GM23338 (cell line): ENCODE measurements around the gene HOMER1. TPM values are rescaled to one million over a fixed set of nuclear protein-coding genes. Genes with fewer than 3 reads are reported as not detected.

Source experiments
- ATAC-seq: fragments of 200-7000 bp; cut with Tn5 transposase; 3 replicates; pipeline ENCODE4 v1.9.1; 2020
- DNase-seq: peaks from one replicate; pipeline ENCODE4 v3.0.0-alpha.2; 2015; ENCODE audit warnings: low spot score
- H2AFZ ChIP-seq: fragments of 200-600 bp; sonication (generic); 2 replicates; pipeline ENCODE4 v1.8.0; 2016; ENCODE audit warnings: antibody characterized with exemption, mild to moderate bottlenecking, moderate library complexity
- H3F3A ChIP-seq: fragments of 200-600 bp; sonication (generic); replicated peaks from 2 replicates; pipeline ENCODE4 v1.8.0; 2017; ENCODE audit warnings: antibody characterized with exemption, mixed run types, low read depth
- H3K27ac ChIP-seq: fragments of 200-600 bp; sonication (generic); 2 replicates; pipeline ENCODE4 v1.6.1; 2016; ENCODE audit warnings: low read depth
- H3K27me3 ChIP-seq: fragments of 200-600 bp; sonication (generic); 2 replicates; pipeline ENCODE4 v1.8.0; 2016; ENCODE audit warnings: mild to moderate bottlenecking, mixed run types, moderate library complexity; ENCODE audit not compliant: insufficient read depth
- H3K36me3 ChIP-seq: fragments of 200-600 bp; sonication (generic); 2 replicates; pipeline ENCODE4 v1.8.0; 2016; ENCODE audit warnings: mild to moderate bottlenecking; ENCODE audit not compliant: insufficient read depth
- H3K4me1 ChIP-seq: fragments of 200-600 bp; sonication (generic); 2 replicates; pipeline ENCODE4 v1.8.0; 2016; ENCODE audit warnings: mild to moderate bottlenecking, moderate library complexity; ENCODE audit not compliant: insufficient read depth
- H3K4me2 ChIP-seq: fragments of 200-600 bp; sonication (generic); 2 replicates; pipeline ENCODE4 v1.7.1; 2017; ENCODE audit warnings: mixed run types
- H3K4me3 ChIP-seq: fragments of 200-600 bp; sonication (generic); 2 replicates; pipeline ENCODE4 v1.6.1; 2016; ENCODE audit warnings: mixed run types
- H3K79me2 ChIP-seq: fragments of 200-600 bp; sonication (generic); replicated peaks from 2 replicates; pipeline ENCODE4 v1.8.0; 2017; ENCODE audit warnings: mild to moderate bottlenecking; ENCODE audit not compliant: insufficient read depth
- H3K9me2 ChIP-seq: fragments of 200-600 bp; sonication (generic); 2 replicates; pipeline ENCODE4 v1.8.0; 2017; ENCODE audit not compliant: insufficient read depth
- H4K20me1 ChIP-seq: fragments of 200-600 bp; sonication (generic); replicated peaks from 2 replicates; pipeline ENCODE4 v1.8.0; 2017; ENCODE audit warnings: mild to moderate bottlenecking; ENCODE audit not compliant: insufficient read depth
- H3K27ac Mint-ChIP-seq: 2 replicates; pipeline ENCODE4 v1.8.0; 2020; ENCODE audit warnings: inconsistent platforms, mild to moderate bottlenecking, moderate library complexity, mixed read lengths
- H3K27me3 Mint-ChIP-seq: 3 replicates; pipeline ENCODE4 v1.8.0; 2022; ENCODE audit warnings: low read depth, mild to moderate bottlenecking, moderate library complexity, mixed read lengths, inconsistent platforms; ENCODE audit not compliant: insufficient read depth, poor library complexity
- H3K36me3 Mint-ChIP-seq: 3 replicates; pipeline ENCODE4 v1.8.0; 2021; ENCODE audit warnings: low read depth, mild to moderate bottlenecking, inconsistent platforms, moderate library complexity, mixed read lengths
- H3K4me1 Mint-ChIP-seq: 3 replicates; pipeline ENCODE4 v1.8.0; 2020; ENCODE audit warnings: mild to moderate bottlenecking, inconsistent platforms, mixed read lengths
- H3K4me3 Mint-ChIP-seq: 3 replicates; pipeline ENCODE4 v1.8.0; 2021; ENCODE audit warnings: moderate library complexity, mild to moderate bottlenecking, inconsistent platforms, mixed read lengths
- H3K9me3 Mint-ChIP-seq: 3 replicates; pipeline ENCODE4 v1.8.0; 2020; ENCODE audit warnings: moderate library complexity, mild to moderate bottlenecking, inconsistent platforms, mixed read lengths
- CREB1 ChIP-seq: fragments of 250-450 bp; sonication (Bioruptor Pico); IDR thresholded peaks from 2 replicates; pipeline ENCODE4 v1.5.0; 2020; ENCODE audit warnings: low read depth, mild to moderate bottlenecking, moderate library complexity
- JUNB ChIP-seq: IDR thresholded peaks from one replicate; pipeline ENCODE4 v1.6.1; 2016; ENCODE audit warnings: antibody characterized with exemption; ENCODE audit not compliant: unreplicated experiment
- ZNF331 ChIP-seq: fragments of 250-450 bp; sonication (Bioruptor Pico); IDR thresholded peaks from 2 replicates; pipeline ENCODE4 v1.5.0; 2020; ENCODE audit warnings: low read depth, mild to moderate bottlenecking, moderate library complexity
- polyA plus RNA-seq: library from polyadenylated mRNA; unstranded; fragments of >200 nt; fragmentation: Nextera tagmentation; extraction: Ambion mirVana; gene quantifications from 2 replicates; pipeline ENCODE4 v1.2.1, GENCODE V29; 2016
- total RNA-seq: library from RNA; depleted of rRNA; stranded (reverse); fragments of >200 nt; shearing (Covaris generic); gene quantifications from 2 replicates; pipeline ENCODE4 v1.2.3, GENCODE V29; 2014
- TF ChIP-seq, protein P1 (sequence below): fragments of 250-450 bp; sonication (Bioruptor Pico); IDR thresholded peaks from 2 replicates; pipeline ENCODE4 v1.5.0; 2020; ENCODE audit warnings: mild to moderate bottlenecking, moderate library complexity
- TF ChIP-seq, protein P2 (sequence below), 2 experiments: fragments of 200-600 bp in 1 of 2; sonication (generic) in 1 of 2; conservative IDR thresholded peaks; 2 replicates each; pipeline versions ENCODE4 v1.5.1 to v1.6.1; 2016 to 2017; ENCODE audit warnings: antibody characterized with exemption in 2 of 2, low read depth in 2 of 2, mild to moderate bottlenecking in 2 of 2, moderate library complexity in 1 of 2
- TF ChIP-seq, protein P3 (sequence below): IDR thresholded peaks from one replicate; pipeline ENCODE4 v1.6.1; 2018; ENCODE audit warnings: antibody characterized with exemption; ENCODE audit not compliant: unreplicated experiment

Gene HOMER1
- total and polyA plus RNA-seq, 2 experiments from 2014 or later = 45.1 to 80.3 TPM

DNA sequence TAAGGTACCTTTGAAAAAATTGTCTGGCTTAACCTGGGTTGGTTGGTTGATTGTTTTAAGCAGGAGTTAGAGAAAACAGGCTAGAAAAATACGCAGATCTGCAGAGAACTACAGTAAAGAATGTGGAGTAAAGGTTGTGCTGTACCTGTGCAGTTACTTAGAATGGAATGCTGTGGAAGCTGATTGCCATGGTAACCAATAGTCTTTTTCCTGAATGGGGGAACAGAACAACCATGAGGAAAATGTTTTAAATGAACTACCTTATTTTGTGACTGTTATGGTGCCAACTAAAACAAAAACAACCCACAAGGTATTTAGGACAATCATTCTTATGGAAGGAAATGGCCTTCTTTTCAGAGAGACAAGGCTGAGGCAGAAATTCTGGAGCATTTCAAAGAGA is 4.8 kb upstream of the HOMER1 start (continued):
- TF ChIP-seq, protein P1, sequence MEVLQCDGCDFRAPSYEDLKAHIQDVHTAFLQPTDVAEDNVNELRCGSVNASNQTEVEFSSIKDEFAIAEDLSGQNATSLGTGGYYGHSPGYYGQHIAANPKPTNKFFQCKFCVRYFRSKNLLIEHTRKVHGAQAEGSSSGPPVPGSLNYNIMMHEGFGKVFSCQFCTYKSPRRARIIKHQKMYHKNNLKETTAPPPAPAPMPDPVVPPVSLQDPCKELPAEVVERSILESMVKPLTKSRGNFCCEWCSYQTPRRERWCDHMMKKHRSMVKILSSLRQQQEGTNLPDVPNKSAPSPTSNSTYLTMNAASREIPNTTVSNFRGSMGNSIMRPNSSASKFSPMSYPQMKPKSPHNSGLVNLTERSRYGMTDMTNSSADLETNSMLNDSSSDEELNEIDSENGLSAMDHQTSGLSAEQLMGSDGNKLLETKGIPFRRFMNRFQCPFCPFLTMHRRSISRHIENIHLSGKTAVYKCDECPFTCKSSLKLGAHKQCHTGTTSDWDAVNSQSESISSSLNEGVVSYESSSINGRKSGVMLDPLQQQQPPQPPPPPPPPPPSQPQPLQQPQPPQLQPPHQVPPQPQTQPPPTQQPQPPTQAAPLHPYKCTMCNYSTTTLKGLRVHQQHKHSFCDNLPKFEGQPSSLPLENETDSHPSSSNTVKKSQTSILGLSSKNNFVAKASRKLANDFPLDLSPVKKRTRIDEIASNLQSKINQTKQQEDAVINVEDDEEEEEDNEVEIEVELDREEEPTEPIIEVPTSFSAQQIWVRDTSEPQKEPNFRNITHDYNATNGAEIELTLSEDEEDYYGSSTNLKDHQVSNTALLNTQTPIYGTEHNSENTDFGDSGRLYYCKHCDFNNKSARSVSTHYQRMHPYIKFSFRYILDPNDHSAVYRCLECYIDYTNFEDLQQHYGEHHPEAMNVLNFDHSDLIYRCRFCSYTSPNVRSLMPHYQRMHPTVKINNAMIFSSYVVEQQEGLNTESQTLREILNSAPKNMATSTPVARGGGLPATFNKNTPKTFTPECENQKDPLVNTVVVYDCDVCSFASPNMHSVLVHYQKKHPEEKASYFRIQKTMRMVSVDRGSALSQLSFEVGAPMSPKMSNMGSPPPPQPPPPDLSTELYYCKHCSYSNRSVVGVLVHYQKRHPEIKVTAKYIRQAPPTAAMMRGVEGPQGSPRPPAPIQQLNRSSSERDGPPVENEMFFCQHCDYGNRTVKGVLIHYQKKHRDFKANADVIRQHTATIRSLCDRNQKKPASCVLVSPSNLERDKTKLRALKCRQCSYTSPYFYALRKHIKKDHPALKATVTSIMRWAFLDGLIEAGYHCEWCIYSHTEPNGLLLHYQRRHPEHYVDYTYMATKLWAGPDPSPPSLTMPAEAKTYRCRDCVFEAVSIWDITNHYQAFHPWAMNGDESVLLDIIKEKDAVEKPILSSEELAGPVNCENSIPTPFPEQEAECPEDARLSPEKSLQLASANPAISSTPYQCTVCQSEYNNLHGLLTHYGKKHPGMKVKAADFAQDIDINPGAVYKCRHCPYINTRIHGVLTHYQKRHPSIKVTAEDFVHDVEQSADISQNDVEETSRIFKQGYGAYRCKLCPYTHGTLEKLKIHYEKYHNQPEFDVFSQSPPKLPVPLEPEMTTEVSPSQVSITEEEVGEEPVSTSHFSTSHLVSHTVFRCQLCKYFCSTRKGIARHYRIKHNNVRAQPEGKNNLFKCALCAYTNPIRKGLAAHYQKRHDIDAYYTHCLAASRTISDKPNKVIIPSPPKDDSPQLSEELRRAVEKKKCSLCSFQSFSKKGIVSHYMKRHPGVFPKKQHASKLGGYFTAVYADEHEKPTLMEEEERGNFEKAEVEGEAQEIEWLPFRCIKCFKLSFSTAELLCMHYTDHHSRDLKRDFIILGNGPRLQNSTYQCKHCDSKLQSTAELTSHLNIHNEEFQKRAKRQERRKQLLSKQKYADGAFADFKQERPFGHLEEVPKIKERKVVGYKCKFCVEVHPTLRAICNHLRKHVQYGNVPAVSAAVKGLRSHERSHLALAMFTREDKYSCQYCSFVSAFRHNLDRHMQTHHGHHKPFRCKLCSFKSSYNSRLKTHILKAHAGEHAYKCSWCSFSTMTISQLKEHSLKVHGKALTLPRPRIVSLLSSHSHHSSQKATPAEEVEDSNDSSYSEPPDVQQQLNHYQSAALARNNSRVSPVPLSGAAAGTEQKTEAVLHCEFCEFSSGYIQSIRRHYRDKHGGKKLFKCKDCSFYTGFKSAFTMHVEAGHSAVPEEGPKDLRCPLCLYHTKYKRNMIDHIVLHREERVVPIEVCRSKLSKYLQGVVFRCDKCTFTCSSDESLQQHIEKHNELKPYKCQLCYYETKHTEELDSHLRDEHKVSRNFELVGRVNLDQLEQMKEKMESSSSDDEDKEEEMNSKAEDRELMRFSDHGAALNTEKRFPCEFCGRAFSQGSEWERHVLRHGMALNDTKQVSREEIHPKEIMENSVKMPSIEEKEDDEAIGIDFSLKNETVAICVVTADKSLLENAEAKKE (CRISPR knock-in tag) = no peak
- TF ChIP-seq JUNB (no peak), ZNF331 (CRISPR knock-in tag) (no peak), CREB1 (CRISPR knock-in tag) (no peak)
- TF ChIP-seq, protein P2, sequence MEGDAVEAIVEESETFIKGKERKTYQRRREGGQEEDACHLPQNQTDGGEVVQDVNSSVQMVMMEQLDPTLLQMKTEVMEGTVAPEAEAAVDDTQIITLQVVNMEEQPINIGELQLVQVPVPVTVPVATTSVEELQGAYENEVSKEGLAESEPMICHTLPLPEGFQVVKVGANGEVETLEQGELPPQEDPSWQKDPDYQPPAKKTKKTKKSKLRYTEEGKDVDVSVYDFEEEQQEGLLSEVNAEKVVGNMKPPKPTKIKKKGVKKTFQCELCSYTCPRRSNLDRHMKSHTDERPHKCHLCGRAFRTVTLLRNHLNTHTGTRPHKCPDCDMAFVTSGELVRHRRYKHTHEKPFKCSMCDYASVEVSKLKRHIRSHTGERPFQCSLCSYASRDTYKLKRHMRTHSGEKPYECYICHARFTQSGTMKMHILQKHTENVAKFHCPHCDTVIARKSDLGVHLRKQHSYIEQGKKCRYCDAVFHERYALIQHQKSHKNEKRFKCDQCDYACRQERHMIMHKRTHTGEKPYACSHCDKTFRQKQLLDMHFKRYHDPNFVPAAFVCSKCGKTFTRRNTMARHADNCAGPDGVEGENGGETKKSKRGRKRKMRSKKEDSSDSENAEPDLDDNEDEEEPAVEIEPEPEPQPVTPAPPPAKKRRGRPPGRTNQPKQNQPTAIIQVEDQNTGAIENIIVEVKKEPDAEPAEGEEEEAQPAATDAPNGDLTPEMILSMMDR (conservative IDR thresholded peaks at IDR 0.05; ENCODE audit: low read depth in 2 of 2) = no peak

DNA sequence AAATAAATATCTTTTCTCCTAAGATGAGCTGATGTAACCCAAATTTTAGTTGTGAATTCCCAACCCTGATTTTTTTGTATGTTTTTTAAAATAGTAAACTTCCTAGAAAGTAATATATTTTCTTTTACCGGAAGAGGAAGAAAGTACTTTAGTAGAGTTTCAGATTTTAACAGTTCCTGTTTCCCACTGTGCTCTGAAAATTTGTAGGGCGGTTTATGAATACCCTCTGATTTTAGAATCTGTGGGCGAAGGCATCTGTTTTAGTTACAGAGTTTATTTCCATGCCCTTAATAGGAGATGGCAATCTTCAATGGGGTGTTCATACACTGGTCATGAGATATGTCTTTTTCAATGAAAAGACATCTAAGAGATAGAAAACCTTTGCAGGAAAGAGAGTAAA is 3.7 kb upstream of the HOMER1 start:
- Histone ChIP-seq H3K27ac (no peak overlapping the region), H3K4me3 (no peak overlapping the region), H3K4me2 (no peak overlapping the region), H3K4me1 (peaks cover 5% of the 10 kb centered on the region; the same call in 1 of the 2 replicates), H2AFZ (no peak overlapping the region), H3K36me3 (no peaks in the 10 kb centered on the region), H4K20me1 (no peaks in the 10 kb centered on the region), H3K27me3 (no peaks in the 10 kb centered on the region), H3F3A (no peaks in the 10 kb centered on the region), H3K9me2 (no peaks in the 10 kb centered on the region), H3K79me2 (peaks cover 3% of the 10 kb centered on the region)
- H3K36me3 Mint-ChIP-seq = no peaks in the 10 kb centered on the region
- ATAC-seq = no peak
- H3K27ac Mint-ChIP-seq = no peak overlapping the region
- DNase-seq = no peak
- H3K27me3 Mint-ChIP-seq = peaks cover 3% of the 10 kb centered on the region
- H3K9me3 Mint-ChIP-seq = no peaks in the 10 kb centered on the region
- peaks cover 15% of the 10 kb centered on the region for H3K4me1 Mint-ChIP-seq
- H3K4me3 Mint-ChIP-seq = no peak overlapping the region
- TF ChIP-seq, protein P2 (conservative IDR thresholded peaks at IDR 0.05; ENCODE audit: low read depth in 2 of 2) = no peak
- TF ChIP-seq JUNB (no peak), ZNF331 (CRISPR knock-in tag) (no peak)
- TF ChIP-seq, protein P3, sequence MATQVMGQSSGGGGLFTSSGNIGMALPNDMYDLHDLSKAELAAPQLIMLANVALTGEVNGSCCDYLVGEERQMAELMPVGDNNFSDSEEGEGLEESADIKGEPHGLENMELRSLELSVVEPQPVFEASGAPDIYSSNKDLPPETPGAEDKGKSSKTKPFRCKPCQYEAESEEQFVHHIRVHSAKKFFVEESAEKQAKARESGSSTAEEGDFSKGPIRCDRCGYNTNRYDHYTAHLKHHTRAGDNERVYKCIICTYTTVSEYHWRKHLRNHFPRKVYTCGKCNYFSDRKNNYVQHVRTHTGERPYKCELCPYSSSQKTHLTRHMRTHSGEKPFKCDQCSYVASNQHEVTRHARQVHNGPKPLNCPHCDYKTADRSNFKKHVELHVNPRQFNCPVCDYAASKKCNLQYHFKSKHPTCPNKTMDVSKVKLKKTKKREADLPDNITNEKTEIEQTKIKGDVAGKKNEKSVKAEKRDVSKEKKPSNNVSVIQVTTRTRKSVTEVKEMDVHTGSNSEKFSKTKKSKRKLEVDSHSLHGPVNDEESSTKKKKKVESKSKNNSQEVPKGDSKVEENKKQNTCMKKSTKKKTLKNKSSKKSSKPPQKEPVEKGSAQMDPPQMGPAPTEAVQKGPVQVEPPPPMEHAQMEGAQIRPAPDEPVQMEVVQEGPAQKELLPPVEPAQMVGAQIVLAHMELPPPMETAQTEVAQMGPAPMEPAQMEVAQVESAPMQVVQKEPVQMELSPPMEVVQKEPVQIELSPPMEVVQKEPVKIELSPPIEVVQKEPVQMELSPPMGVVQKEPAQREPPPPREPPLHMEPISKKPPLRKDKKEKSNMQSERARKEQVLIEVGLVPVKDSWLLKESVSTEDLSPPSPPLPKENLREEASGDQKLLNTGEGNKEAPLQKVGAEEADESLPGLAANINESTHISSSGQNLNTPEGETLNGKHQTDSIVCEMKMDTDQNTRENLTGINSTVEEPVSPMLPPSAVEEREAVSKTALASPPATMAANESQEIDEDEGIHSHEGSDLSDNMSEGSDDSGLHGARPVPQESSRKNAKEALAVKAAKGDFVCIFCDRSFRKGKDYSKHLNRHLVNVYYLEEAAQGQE = no peak
